ENCODE results near the gene PJA2. TPM values are rescaled to one million over a fixed set of nuclear protein-coding genes. Genes with fewer than 3 reads are reported as not detected.

The PJA2 gene
- total and polyA plus RNA-seq, 10 donors = 15.3 to 133 (median 90.3) TPM

DNA sequence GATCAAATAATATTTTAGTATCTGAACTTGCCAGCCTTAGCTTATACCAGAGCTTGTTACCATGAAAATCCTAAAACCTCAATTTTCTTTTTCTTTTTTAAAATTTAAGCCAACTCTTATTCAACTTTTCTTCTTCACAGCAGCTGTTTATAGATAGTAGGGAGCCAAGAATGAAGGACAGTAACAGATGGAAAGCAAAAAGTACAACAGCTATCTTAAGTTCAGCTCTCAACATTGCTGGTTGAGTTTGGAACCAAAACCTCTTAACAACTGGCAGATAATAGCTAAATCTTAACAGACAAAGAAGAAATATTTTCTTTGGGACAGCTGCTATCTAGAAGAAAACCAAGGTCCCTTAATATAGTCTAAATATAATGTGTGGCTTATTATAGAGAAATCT lies 74.7 kb downstream of the PJA2 start:
- no peak overlapping the region for H3K4me3 ChIP-seq
- no peaks in the 10 kb centered on the region for H3K27me3 ChIP-seq (replicated peaks in 1 of 7)
- TF ChIP-seq POLR2AphosphoS5 (IDR thresholded peaks at IDR 0.05) (no peak), POLR2A (IDR thresholded peaks at IDR 0.05) (no peak)
- H3K9me3 ChIP-seq = no peaks in the 10 kb centered on the region
- DNase-seq = no peak
- intact Hi-C loops (cut with DNase I; ENCODE audit: low total_unique reads) = no loop called here
- no peak overlapping the region for H3K27ac ChIP-seq
- H3K4me1 ChIP-seq = peaks cover 0 to under 1% (median 0%) of the 10 kb centered on the region in 6 donors
- peaks cover 0 to 96% (median 20%) of the 10 kb centered on the region in 6 donors for H3K36me3 ChIP-seq

DNA sequence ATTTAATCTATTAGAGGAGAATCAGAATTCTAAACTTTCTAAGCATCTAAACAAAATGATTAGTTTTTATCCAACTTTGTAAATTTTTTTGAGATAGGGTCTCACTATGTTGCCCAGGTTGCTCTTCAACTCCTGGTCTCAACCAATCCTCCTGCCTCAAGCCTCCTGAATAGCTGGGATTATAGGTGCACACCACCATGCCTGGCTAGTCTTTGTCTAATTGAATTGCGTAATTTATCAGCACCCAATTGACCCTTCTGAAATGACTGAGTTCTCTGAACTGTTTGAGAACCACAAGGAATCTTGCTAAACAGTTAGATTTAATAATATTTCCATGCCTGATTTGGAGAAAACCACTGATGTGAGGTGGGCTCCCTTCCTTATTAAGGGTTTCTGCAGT lies 75.7 kb downstream of the PJA2 start:
- Histone ChIP-seq H3K27ac (no peak overlapping the region), H3K9me3 (no peaks in the 10 kb centered on the region), H3K36me3 (peaks cover 0 to 96% (median 20%) of the 10 kb centered on the region in 6 donors), H3K4me3 (no peak overlapping the region), H3K4me1 (peaks cover 0 to 7% (median 0%) of the 10 kb centered on the region in 6 donors), H3K27me3 (replicated peaks in 1 of 7) (no peaks in the 10 kb centered on the region)
- no peak for TF ChIP-seq POLR2A (IDR thresholded peaks at IDR 0.05)
- TF ChIP-seq, protein P1, sequence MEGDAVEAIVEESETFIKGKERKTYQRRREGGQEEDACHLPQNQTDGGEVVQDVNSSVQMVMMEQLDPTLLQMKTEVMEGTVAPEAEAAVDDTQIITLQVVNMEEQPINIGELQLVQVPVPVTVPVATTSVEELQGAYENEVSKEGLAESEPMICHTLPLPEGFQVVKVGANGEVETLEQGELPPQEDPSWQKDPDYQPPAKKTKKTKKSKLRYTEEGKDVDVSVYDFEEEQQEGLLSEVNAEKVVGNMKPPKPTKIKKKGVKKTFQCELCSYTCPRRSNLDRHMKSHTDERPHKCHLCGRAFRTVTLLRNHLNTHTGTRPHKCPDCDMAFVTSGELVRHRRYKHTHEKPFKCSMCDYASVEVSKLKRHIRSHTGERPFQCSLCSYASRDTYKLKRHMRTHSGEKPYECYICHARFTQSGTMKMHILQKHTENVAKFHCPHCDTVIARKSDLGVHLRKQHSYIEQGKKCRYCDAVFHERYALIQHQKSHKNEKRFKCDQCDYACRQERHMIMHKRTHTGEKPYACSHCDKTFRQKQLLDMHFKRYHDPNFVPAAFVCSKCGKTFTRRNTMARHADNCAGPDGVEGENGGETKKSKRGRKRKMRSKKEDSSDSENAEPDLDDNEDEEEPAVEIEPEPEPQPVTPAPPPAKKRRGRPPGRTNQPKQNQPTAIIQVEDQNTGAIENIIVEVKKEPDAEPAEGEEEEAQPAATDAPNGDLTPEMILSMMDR (IDR thresholded peaks at IDR 0.05 in 8 of 11, conservative IDR thresholded peaks at IDR 0.05 in 3 of 11) = no peak
- TF ChIP-seq POLR2AphosphoS5 (IDR thresholded peaks at IDR 0.05) = peak in 1 of 3 donors; percentile 4
- intact Hi-C loops (cut with DNase I; ENCODE audit: low total_unique reads) = no loop called here
- DNase-seq = no peak
- 92 to 100% (median 98%) methylated on average over 1 of the region's 1 CpG for WGBS, 5 donors

DNA sequence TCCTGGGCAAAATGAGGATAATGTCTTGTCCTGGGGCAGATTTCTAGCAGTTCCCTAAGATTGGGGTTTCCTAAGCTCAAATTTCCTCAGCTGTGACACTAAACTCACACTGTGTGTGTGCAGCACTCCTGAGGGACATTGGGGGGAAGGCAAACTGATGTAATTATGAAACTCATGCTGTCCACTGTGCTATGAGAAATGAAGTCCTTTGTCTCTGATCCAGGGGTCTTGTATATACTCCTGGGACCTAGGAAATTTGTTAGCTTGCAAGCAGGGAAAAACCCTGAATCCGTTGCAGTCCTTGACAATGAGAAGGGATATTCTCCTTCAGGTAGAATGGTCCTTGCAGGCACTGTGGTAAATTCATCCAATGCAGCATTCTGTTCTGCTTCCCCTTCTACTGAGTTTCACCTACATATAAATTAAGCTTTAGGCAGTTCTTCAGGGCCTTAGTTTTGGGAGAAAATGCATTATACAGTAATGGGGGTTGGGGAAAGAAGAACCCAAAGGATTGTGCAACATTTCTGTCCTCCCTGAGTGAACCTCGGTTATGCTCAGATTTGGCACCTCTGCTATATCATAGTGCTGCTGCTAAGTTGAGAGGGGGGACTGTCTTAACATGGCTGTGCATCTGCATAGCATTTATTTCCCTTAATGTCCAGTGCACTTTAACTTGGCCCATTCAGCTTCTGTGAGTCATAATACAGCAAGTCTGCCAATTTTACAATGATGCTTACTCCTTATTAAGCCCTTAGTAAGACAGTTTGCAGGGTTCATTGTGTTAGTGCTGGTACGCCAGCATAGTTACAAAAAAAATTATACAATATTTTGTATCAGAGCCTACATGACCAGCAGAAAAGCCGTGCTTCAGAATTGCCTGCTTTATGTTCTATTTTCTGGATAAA lies 80.2 kb downstream of the PJA2 start:
- H3K36me3 ChIP-seq = peaks cover 0 to 79% (median 5%) of the 10 kb centered on the region in 6 donors
- no peaks in the 10 kb centered on the region for H3K9me3 ChIP-seq
- no peaks in the 10 kb centered on the region for H3K27me3 ChIP-seq (replicated peaks in 1 of 7)
- no peak for DNase-seq
- intact Hi-C loops (cut with DNase I; ENCODE audit: low total_unique reads) = no loop called here
- TF ChIP-seq POLR2A (IDR thresholded peaks at IDR 0.05) (no peak), POLR2AphosphoS5 (IDR thresholded peaks at IDR 0.05) (no peak)
- TF ChIP-seq, protein P1 (IDR thresholded peaks at IDR 0.05 in 8 of 11, conservative IDR thresholded peaks at IDR 0.05 in 3 of 11) = no peak
- no peak overlapping the region for H3K4me3 ChIP-seq
- peaks cover 0 to 26% (median 2%) of the 10 kb centered on the region in 6 donors for H3K4me1 ChIP-seq
- WGBS, 5 donors = 76 to 87% (median 82%) methylated on average over 4 of the region's 4 CpGs
- peak overlapping the region in 2 of 8 donors; percentile 9 to 19 for H3K27ac ChIP-seq

DNA sequence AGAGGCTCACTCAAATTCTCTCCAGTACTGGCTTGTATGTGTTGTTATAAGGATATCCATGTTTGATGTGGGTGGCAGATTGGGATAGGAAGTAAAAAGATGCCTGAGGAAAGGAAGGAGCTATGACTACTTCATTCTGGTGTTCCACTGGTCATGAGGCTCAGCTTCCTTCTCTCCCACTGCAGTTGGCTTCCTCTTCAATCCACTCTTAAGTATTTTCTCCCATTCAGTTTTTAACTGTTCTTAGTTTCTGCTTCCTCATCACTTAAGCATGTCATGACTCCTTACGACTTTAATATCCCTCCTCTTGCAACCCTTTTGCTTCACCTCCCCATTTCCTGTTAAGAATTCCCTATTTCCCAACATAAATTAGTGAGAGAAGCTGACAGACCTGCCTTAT lies 81.1 kb downstream of the PJA2 start:
- no peak overlapping the region for H3K4me3 ChIP-seq
- peaks cover 0 to 29% (median 2%) of the 10 kb centered on the region in 6 donors for H3K4me1 ChIP-seq
- peak overlapping the region in 2 of 8 donors; percentile 19 to 30 for H3K27ac ChIP-seq
- 32 to 69% (median 46%) methylated on average over 1 of the region's 1 CpG for WGBS, 5 donors
- no peak for TF ChIP-seq POLR2A (IDR thresholded peaks at IDR 0.05)
- no peak for TF ChIP-seq POLR2AphosphoS5 (IDR thresholded peaks at IDR 0.05)
- TF ChIP-seq, protein P1 (IDR thresholded peaks at IDR 0.05 in 8 of 11, conservative IDR thresholded peaks at IDR 0.05 in 3 of 11) = no peak
- intact Hi-C loops (cut with DNase I; ENCODE audit: low total_unique reads) = no loop called here
- H3K9me3 ChIP-seq = no peaks in the 10 kb centered on the region
- peaks cover 0 to 79% (median 1%) of the 10 kb centered on the region in 6 donors for H3K36me3 ChIP-seq
- no peak for DNase-seq
- H3K27me3 ChIP-seq (replicated peaks in 1 of 7) = no peaks in the 10 kb centered on the region
